Loucy (cell line): ENCODE data around the gene SAA1.
"Not testable (repeated sequence)": the region's sequence is repeated elsewhere in the genome, so short reads cannot be mapped to it uniquely, and the experiment has no call there.

Experiments
- H2AFZ ChIP-seq: fragments of 200-600 bp; sonication (generic); 2 replicates; pipeline ENCODE4 v1.6.0; 2016; ENCODE audit warnings: antibody characterized with exemption, mild to moderate bottlenecking, low read length, moderate library complexity
- H3F3A ChIP-seq: fragments of 200-600 bp; 2 replicates; pipeline ENCODE4 v1.6.0; 2016; ENCODE audit warnings: antibody characterized with exemption, low read depth, mild to moderate bottlenecking
- H3K27me3 ChIP-seq: fragments of 200-600 bp; sonication (generic); 2 replicates; pipeline ENCODE4 v1.6.1; 2014; ENCODE audit warnings: low read length, mild to moderate bottlenecking; ENCODE audit not compliant: insufficient read depth, poor library complexity, severe bottlenecking
- H3K36me3 ChIP-seq: fragments of 200-600 bp; sonication (generic); 2 replicates; pipeline ENCODE4 v1.6.1; 2016; ENCODE audit warnings: low read length; ENCODE audit not compliant: insufficient read depth
- H3K4me1 ChIP-seq: fragments of 200-600 bp; sonication (generic); 2 replicates; pipeline ENCODE4 v1.5.1; 2014; ENCODE audit warnings: low read length, mild to moderate bottlenecking; ENCODE audit not compliant: insufficient read depth, poor library complexity, severe bottlenecking
- H3K4me2 ChIP-seq: fragments of 200-600 bp; sonication (generic); 2 replicates; pipeline ENCODE4 v1.6.0; 2014; ENCODE audit warnings: antibody characterized with exemption, low read length, low read depth, mild to moderate bottlenecking; ENCODE audit not compliant: poor library complexity, severe bottlenecking
- H3K4me3 ChIP-seq: fragments of 200-600 bp; sonication (generic); 2 replicates; pipeline ENCODE4 v1.5.1; 2014; ENCODE audit warnings: low read length, mild to moderate bottlenecking, mixed read lengths; ENCODE audit not compliant: poor library complexity, severe bottlenecking
- H3K79me2 ChIP-seq: fragments of 200-600 bp; sonication (generic); 2 replicates; pipeline ENCODE4 v1.6.1; 2014; ENCODE audit warnings: low read length; ENCODE audit not compliant: insufficient read depth
- H3K9ac ChIP-seq: fragments of 200-600 bp; sonication (generic); 2 replicates; pipeline ENCODE4 v1.6.0; 2014; ENCODE audit warnings: mild to moderate bottlenecking, low read depth, low read length, moderate library complexity; ENCODE audit not compliant: poor library complexity, severe bottlenecking
- H3K9me2 ChIP-seq: fragments of 200-600 bp; sonication (generic); replicated peaks from 2 replicates; pipeline ENCODE4 v1.6.1; 2016; ENCODE audit warnings: low read depth, low read length, mixed read lengths
- H3K9me3 ChIP-seq: fragments of 200-600 bp; sonication (generic); 2 replicates; pipeline ENCODE4 v1.6.1; 2014; ENCODE audit warnings: mild to moderate bottlenecking, antibody characterized with exemption, low read length, low read depth; ENCODE audit not compliant: insufficient read depth
- H4K20me1 ChIP-seq: fragments of 200-600 bp; sonication (generic); 2 replicates; pipeline ENCODE4 v1.6.0; 2014; ENCODE audit warnings: antibody characterized with exemption, low read length, mild to moderate bottlenecking; ENCODE audit not compliant: insufficient read depth, poor library complexity, severe bottlenecking
- EZH2phosphoT487 ChIP-seq: fragments of 200-600 bp; IDR thresholded peaks from 2 replicates; pipeline ENCODE4 v1.6.1; 2018; ENCODE audit warnings: antibody characterized with exemption, mild to moderate bottlenecking, moderate library complexity, borderline replicate concordance
- TF ChIP-seq, protein P1 (sequence below): fragments of 200-600 bp; sonication (generic); conservative IDR thresholded peaks from 2 replicates; pipeline ENCODE4 v1.5.1; 2014; ENCODE audit warnings: mild to moderate bottlenecking, antibody characterized with exemption, low read length

SAA1 gene

DNA sequence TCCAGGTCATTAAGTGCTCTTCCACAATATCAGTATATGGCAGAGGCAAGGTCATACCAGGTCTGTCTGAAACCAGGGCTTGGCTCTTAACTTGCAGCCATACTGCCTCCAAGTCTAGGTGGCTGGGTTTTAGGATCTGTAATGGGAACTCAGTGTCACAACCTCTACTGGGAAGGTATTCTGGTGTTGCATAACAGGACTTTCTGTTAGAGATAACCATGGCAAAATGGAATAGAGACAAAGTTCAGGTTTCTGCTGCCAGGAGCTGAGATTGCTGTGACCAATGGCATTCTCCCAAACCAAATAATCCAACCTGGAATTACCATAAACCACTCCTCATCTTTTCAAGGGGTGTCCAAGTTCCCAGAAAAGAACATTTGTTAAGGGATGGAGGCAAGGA lies 6.8 kb upstream of the SAA1 start:
- H3K4me2 ChIP-seq = no peak overlapping the region
- H3K9me2 ChIP-seq = no peaks in the 10 kb centered on the region
- H3F3A ChIP-seq = no peaks in the 10 kb centered on the region
- TF ChIP-seq EZH2phosphoT487 = no peak
- TF ChIP-seq, protein P1, sequence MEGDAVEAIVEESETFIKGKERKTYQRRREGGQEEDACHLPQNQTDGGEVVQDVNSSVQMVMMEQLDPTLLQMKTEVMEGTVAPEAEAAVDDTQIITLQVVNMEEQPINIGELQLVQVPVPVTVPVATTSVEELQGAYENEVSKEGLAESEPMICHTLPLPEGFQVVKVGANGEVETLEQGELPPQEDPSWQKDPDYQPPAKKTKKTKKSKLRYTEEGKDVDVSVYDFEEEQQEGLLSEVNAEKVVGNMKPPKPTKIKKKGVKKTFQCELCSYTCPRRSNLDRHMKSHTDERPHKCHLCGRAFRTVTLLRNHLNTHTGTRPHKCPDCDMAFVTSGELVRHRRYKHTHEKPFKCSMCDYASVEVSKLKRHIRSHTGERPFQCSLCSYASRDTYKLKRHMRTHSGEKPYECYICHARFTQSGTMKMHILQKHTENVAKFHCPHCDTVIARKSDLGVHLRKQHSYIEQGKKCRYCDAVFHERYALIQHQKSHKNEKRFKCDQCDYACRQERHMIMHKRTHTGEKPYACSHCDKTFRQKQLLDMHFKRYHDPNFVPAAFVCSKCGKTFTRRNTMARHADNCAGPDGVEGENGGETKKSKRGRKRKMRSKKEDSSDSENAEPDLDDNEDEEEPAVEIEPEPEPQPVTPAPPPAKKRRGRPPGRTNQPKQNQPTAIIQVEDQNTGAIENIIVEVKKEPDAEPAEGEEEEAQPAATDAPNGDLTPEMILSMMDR = no peak
- peaks cover 7% of the 10 kb centered on the region for H3K27me3 ChIP-seq
- H3K4me1 ChIP-seq = no peaks in the 10 kb centered on the region
- H4K20me1 ChIP-seq = no peaks in the 10 kb centered on the region
- no peaks in the 10 kb centered on the region for H3K9me3 ChIP-seq
- no peak overlapping the region for H3K4me3 ChIP-seq
- no peak overlapping the region for H3K9ac ChIP-seq
- no peak overlapping the region for H2AFZ ChIP-seq
- H3K79me2 ChIP-seq = no peaks in the 10 kb centered on the region
- no peaks in the 10 kb centered on the region for H3K36me3 ChIP-seq

DNA sequence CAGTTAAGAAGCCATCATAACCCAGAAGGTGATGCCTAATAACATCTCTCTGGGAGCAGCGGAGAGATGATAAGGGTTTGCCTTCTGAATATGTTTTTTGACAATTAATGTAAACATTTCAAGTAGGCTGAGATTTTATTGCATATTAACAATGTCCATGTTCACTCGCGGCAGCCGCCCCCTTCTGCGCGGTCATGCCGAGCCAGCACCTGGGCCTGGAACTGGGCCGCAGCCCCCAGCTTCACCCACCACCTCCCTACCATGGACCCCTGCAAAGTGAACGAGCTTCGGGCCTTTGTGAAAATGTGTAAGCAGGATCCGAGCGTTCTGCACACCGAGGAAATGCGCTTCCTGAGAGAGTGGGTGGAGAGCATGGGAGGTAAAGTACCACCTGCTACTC lies 4.3 kb upstream of the SAA1 start:
- Histone ChIP-seq H4K20me1 (no peaks in the 10 kb centered on the region), H3K4me1 (peaks cover 9% of the 10 kb centered on the region)

DNA sequence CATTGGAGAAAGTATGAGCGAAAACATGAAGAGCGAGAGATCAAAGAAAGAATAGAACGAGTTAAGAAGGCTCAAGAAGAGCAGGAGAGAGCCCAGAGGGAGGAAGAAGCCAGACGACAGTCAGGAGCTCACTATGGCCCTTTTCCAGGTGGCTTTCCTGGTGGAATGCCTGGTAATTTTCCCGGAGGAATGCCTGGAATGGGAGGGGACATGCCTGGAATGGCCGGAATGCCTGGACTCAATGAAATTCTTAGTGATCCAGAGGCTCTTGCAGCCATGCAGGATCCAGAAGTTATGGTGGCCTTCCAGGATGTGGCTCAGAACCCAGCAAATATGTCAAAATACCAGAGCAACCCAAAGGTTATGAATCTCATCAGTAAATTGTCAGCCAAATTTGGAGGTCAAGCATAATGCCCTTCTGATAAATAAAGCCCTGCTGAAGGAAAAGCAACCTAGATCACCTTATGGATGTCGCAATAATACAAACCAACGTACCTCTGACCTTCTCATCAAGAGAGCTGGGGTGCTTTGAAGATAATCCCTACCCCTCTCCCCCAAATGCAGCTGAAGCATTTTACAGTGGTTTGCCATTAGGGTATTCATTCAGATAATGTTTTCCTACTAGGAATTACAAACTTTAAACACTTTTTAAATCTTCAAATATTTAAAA lies 3.2 kb upstream of the SAA1 start:
- H3K4me2 ChIP-seq = not testable (repeated sequence)

More for the DNA sequence above, 4.3 kb upstream of the SAA1 start:
- Histone ChIP-seq H3K9me2 (no peaks in the 10 kb centered on the region), H3K36me3 (no peaks in the 10 kb centered on the region), H3K9me3 (no peaks in the 10 kb centered on the region), H3K4me3 (no peak overlapping the region), H3F3A (no peaks in the 10 kb centered on the region), H3K79me2 (no peaks in the 10 kb centered on the region), H3K27me3 (peaks cover 7% of the 10 kb centered on the region), H2AFZ (no peak overlapping the region), H3K4me2 (no peak overlapping the region), H3K9ac (no peak overlapping the region)
- TF ChIP-seq, protein P1 = no peak
- no peak for TF ChIP-seq EZH2phosphoT487

DNA sequence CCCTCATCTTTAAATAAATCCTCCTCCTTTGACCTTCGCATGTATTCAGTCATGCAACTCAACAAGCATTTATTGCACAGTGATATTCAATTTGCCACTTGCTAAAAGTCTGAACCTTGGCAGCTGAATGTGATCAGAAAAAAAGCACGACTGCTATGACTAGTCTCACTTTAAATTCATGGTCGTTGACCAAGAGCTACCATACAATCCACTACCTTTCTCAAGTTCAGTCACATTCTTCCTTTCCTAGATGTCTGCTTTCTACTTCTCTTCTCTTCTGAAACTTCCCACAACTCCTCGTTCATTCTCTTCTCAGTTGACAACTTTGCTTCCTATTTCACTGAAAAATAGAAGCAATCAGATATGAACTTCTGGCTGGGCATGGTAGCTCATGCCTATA lies 2.0 kb upstream of the SAA1 start:
- Histone ChIP-seq H4K20me1 (no peaks in the 10 kb centered on the region), H3K4me1 (peaks cover 9% of the 10 kb centered on the region), H3K4me2 (no peak overlapping the region), H3K9ac (no peak overlapping the region), H3K9me2 (no peaks in the 10 kb centered on the region), H3K27me3 (peaks cover 7% of the 10 kb centered on the region), H2AFZ (no peak overlapping the region), H3F3A (no peaks in the 10 kb centered on the region), H3K9me3 (no peaks in the 10 kb centered on the region), H3K4me3 (no peak overlapping the region), H3K79me2 (no peaks in the 10 kb centered on the region), H3K36me3 (no peaks in the 10 kb centered on the region)
- TF ChIP-seq EZH2phosphoT487 = no peak
- TF ChIP-seq, protein P1 = no peak

More for the DNA sequence above, 3.2 kb upstream of the SAA1 start:
- not testable (repeated sequence) for H3K9me2 ChIP-seq, H3K79me2 ChIP-seq, H2AFZ ChIP-seq, H3K27me3 ChIP-seq, H3K9me3 ChIP-seq, H3K9ac ChIP-seq, H3K36me3 ChIP-seq, H3F3A ChIP-seq, H3K4me3 ChIP-seq, H4K20me1 ChIP-seq, H3K4me1 ChIP-seq
